NCI-H2081 (cell line): ENCODE measurements around the gene MS4A8.
"Not testable (repeated sequence)": the region's sequence is repeated elsewhere in the genome, so short reads cannot be mapped to it uniquely, and the experiment has no call there.

Experiments
- DNase-seq, 2 experiments: peaks; one replicate each; lab custom pipeline; 2025; lab: John Stamatoyannopoulos, UW

Gene MS4A8, protein sequence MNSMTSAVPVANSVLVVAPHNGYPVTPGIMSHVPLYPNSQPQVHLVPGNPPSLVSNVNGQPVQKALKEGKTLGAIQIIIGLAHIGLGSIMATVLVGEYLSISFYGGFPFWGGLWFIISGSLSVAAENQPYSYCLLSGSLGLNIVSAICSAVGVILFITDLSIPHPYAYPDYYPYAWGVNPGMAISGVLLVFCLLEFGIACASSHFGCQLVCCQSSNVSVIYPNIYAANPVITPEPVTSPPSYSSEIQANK

DNA sequence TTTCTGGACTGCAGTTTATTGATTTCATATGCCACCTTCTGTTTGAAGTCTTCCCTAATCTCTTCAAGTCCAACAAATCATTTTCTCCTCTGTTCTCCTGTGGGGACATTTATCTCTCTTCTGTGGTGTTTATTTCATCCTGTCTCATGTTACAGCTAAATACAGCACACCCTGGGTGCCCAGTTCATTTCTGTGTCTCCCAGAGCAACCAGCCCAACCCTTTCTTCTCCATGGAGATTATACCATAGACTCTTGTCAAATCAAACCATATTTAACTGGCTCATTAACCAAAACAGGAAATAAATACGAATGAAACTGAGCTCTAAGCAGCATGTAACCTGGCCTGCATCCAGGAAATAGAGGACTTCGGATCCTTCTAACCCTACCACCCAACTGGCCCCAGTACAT, at the start of gene MS4A8:
MS4A8 (plus strand) TSS at position 329 of the 408 bp plus-strand sequence. CDS start 1,249 bp downstream, outside the sequence.
- DNase-seq: peak; percentile 95 to 99

GRCh38 chr11:60657888-60658287, 41.5 kb upstream of the MS4A8 start:
- DNase-seq: peak; percentile 65 to 90

GRCh38 chr11:60658409-60658808, 41.0 kb upstream of the MS4A8 start:
- peak; percentile 63 to 92 for DNase-seq

DNA sequence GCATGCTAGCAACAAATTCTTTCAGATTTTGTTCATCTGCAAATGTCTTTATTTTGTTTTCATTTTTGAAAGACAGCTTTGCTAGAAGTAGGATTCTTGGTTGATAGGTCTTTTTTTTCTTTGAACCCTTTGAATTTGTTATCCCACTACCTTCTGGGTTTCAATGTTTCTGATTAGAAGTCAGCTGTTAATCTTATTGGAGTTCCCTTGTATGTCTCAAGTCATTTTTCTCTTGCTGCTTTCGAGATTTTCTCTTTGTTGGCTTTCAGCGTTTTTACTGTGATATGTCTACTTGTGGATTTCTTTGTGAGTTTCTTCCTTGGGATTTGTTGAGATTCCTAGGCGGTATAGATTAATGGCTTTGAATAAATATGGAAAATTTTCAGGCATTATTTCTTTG, 27.2 kb upstream of the MS4A8 start:
- no peak for DNase-seq

- not testable (repeated sequence) for DNase-seq
Observed at GRCh38 chr11:60678231-60678630, 21.2 kb upstream of the MS4A8 start.

GRCh38 chr11:60679879-60680278, 19.5 kb upstream of the MS4A8 start:
- no peak for DNase-seq

- DNase-seq: peak; percentile 13 to 19
Observed at GRCh38 chr11:60680455-60681119, 18.8 kb upstream of the MS4A8 start.

GRCh38 chr11:60684541-60684848, 14.9 kb upstream of the MS4A8 start:
- not testable (repeated sequence) for DNase-seq

GRCh38 chr11:60691661-60692060, 7.8 kb upstream of the MS4A8 start:
- no peak for DNase-seq

DNA sequence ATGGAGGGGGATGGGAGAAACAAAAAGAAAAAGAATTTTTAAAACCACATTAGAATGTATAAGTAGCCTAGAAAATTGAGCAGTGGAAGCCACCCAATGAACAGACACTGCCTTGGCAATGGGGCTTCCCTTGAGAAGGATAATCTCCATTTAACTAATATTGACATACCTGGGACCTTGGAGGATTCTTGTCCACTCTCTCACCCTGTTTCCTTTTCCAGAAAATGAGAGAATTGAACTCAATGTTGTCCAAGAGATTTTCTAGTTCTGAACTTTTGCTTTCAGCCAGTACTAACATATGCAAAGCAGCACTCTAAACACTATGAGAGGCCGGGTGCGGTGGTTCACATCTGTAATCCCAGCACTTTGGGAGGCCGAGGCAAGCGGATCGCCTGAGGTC, 524 bp downstream of the MS4A8 start:
- no peak for DNase-seq

DNA sequence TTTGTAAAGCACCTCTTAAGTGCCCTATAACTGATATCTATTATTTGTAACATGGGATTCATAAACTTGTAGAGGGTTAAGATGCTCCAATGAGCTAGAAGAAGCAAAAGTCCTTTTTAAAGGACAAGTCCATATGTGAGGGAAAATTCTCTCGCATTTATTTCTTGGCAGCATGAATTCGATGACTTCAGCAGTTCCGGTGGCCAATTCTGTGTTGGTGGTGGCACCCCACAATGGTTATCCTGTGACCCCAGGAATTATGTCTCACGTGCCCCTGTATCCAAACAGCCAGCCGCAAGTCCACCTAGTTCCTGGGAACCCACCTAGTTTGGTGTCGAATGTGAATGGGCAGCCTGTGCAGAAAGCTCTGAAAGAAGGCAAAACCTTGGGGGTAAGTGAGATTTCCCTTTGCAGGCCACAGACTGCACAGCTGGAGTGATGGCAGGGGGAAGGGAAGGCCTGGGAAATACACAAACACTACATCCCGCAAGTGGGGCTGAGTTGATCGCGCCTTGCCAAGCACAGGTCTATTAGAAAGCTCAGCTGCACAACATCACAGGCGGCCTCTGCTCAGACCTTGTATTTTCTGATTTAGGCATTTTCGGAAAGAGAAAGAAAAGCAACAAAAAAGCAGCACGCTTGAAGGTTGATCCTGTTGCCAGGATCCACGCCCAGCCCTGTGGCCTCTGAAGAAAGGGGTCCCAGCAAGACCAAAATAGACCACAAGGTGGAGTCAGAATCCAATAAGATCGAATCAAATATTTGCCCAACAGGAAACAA, 1.5 kb downstream of the MS4A8 start:
- peak; percentile 79 to 89 for DNase-seq

DNA sequence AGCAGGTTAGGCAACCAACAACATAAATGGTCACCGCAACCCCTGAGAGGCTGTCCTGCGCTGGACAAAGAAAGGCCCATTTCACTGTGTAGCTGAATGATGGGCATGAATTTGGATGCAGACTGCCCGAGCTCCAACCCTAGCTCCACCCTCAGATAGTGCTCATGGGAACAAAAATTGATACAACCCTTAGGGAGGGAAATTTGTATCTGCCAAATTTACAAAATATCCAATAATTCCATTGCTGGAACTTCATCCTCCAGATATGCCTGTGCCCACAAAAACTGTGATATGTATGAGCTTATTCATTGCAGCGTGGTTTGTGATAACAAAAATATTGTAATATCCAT, 2.0 kb downstream of the MS4A8 start:
- no peak for DNase-seq

DNA sequence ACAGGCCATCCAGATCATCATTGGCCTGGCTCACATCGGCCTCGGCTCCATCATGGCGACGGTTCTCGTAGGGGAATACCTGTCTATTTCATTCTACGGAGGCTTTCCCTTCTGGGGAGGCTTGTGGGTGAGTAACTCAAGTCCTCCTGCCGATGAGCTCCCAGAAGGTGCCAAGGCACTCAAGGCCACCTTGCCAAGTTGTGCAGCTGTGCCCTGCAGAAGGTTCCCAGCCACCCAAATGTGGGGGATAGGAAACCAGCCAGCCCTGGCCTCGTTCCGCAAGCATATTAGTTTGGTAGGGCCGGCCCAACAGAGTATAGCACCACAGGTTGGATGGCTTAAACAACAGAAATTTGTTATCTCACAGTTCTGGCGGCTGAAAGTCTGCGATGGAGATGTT, 4.0 kb downstream of the MS4A8 start:
- no peak for DNase-seq

DNA sequence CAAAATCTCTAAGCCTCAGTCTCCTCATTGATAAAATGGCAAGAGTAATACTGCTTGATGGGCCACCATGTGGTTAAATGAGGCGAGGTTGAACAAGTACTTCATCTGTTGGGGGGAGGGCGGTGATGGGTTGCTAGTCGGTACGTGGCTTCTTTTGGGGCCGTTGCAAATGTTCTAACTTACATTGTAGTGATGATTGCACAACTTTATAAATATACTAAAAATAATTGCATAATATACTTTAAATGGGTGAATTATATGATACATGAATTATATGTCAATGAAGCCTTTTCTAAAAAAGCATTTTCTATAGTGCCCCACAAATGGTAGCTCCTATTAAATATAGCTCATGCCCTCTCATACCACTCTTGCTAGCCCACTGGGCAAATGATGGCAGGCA, 6.5 kb downstream of the MS4A8 start:
- DNase-seq: no peak

DNA sequence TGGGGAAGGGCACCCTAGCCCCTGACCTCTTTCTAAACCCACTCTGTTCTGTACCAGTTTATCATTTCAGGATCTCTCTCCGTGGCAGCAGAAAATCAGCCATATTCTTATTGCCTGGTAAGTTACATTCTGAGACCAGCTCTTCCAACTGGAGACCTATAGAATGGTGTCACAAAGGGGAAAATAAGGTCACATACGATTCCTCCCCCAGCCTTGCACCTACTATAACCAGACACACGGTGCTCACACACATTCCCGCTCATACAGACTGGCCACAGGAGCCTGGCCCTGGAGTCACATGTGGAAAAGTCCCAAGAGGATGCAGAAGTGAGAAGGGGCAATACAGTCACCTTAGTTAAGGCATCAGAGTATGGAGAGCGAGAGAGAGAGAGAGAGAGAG, 7.5 kb downstream of the MS4A8 start:
- DNase-seq: no peak

- no peak for DNase-seq
Observed at GRCh38 chr11:60710482-60710881, 11.1 kb downstream of the MS4A8 start.

GRCh38 chr11:60711276-60711675, 11.9 kb downstream of the MS4A8 start:
- no peak for DNase-seq

- not testable (repeated sequence) for DNase-seq
Observed at GRCh38 chr11:60713423-60713822, 14.0 kb downstream of the MS4A8 start.

DNA sequence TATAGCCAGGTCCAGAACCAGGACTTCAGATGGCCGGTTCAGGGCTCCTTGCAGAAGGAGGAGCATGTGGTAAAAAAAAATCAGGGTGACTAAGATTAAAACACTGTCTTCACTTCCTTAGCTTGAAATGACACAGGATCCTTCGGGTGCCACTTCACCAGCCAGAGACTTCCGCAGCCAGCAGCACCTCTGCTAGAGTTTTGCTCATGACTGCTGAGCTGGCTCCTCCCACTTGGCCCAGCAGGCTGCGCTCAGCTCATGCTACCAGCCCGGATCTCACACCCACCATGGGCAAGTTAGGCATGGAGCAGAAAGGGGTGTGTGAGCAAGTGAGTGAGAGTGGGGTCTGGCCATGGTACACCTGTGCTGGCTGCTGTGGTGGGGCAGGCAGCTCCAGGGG, 18.5 kb downstream of the MS4A8 start:
- no peak for DNase-seq

DNA sequence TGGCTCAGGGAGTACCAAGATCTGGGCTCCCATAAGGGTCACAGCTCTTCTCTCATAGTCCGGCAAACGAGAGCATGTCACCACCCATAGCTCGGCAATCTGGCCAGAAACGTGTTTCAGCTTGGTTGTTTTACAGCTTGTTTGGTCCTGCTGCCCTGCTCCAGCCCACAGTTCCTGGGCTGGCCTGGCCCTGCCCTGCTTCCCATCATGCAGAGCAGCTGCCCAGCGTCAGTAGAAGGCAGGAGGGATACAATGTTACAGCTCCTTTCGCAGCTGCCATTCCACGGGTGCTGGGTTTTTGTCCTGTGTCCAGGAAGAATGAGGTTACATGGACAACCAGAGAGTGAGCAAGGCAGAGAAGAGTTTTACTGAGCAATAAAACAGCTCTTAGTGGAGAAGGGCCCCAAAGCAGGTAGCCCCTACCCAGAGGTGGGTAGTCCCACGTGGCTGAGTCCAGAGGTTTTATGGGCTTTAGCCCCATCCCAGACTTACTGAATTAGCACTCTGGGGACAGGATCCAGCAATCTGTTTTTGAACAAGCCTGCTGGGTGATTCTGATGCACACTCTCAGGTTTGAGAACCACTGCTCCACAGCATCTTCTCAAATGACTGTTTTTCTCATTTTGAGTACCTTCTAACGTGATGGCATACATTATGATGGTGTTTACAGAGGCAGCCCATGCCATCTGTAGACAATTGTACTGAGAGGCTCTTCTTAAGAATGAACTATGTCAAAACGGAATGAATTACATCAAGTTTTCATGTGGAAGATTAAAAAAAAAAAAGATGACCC, 19.3 kb downstream of the MS4A8 start:
- DNase-seq: no peak

DNA sequence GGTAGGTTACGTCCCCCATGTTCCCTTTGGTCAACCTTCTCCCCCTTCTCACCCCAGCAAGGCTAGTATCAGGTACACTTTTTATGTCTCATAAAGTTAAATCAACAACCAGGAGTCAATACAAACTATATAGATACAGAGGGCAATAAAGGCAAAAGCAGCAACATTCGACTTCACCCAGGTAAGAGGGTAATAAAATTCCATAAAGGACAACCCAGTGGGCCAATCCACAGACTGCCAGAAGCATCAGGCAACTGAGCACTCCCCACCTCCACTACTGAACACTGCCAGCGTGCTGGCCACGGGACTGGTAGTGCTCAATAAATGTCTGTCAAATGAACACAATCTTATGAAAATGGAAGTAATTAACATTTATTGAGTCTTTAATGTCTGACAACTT, 20.0 kb downstream of the MS4A8 start:
- no peak for DNase-seq

DNA sequence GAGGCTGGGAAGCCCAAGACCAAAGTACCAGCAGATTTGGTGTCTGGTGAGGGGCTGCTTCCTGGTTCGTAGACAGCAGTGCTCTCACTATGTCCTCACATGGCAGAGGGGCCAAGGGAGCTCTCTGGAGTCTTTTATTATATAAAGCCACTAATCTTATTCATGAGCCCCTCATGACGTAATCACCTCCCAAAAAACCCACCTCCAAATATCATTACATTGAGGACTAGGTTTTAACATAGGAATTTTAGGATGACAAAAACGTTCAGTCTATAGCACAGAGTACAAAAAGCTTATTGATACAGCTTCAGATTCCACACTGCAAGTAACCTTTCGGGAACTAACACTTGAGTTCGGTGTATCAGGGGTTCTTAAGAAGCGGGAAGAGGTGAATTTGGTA, 21.0 kb downstream of the MS4A8 start:
- DNase-seq: no peak
